Panc1 (cell line): ENCODE measurements around the gene CFLAR. TPM values are rescaled to one million over a fixed set of nuclear protein-coding genes. Genes with fewer than 3 reads are reported as not detected.

Source experiments
- ATAC-seq: fragments of 200-7000 bp; cut with Tn5 transposase; 2 replicates; pipeline ENCODE4 v1.9.1; 2020; ENCODE audit warnings: mild to moderate bottlenecking, moderate library complexity
- BruUV-seq: library from RNA; stranded (reverse); fragments of 400-500 nt; replicated peaks from 2 replicates; lab custom pipeline; 2021; lab: Mats Ljungman, UMichigan
- CTCF ChIA-PET: fragments of 300-600 bp; sonication (Branson Sonifier 250); formaldehyde crosslinking; loops from one replicate; lab custom pipeline; 2022; ENCODE audit warnings: antibody characterized with exemption; lab: Charles Lee
- POLR2A ChIA-PET: fragments of 300-600 bp; sonication (Branson Sonifier 250); formaldehyde crosslinking; loops from one replicate; lab custom pipeline; 2022; ENCODE audit warnings: antibody characterized with exemption; lab: Charles Lee
- DNase-seq: peaks from one replicate; pipeline ENCODE4 v3.0.0-alpha.2; 2010; ENCODE audit warnings: low read depth, low spot score
- H3K27ac ChIP-seq: 2 replicates; pipeline ENCODE4 v1.5.1; 2011; ENCODE audit warnings: mild to moderate bottlenecking, low read length, inconsistent platforms
- H3K27me3 ChIP-seq: fragments of 200-500 bp; sonication (Bioruptor generic); 2 replicates; pipeline ENCODE4 v1.6.0; 2014; ENCODE audit warnings: low read length, inconsistent platforms; ENCODE audit not compliant: control insufficient read depth, insufficient read depth
- H3K36me3 ChIP-seq: fragments of 200-500 bp; sonication (Bioruptor generic); 2 replicates; pipeline ENCODE4 v1.5.1; 2014; ENCODE audit warnings: inconsistent platforms, mild to moderate bottlenecking, low read length, moderate library complexity; ENCODE audit not compliant: control insufficient read depth, insufficient read depth
- H3K4me1 ChIP-seq: 2 replicates; pipeline ENCODE4 v1.5.1; 2011; ENCODE audit warnings: inconsistent platforms, mild to moderate bottlenecking, low read length, moderate library complexity; ENCODE audit not compliant: control insufficient read depth, insufficient read depth
- H3K4me3 ChIP-seq, 2 experiments: 2 replicates each; pipeline ENCODE4 v1.5.1; 2011 to 2012; ENCODE audit warnings: low read depth in 2 of 2, low read length in 2 of 2, mild to moderate bottlenecking in 2 of 2, inconsistent platforms in 1 of 2, moderate library complexity in 1 of 2
- H3K9me3 ChIP-seq: fragments of 200-500 bp; sonication (Bioruptor generic); 2 replicates; pipeline ENCODE4 v1.5.1; 2014; ENCODE audit warnings: low read depth, mild to moderate bottlenecking, inconsistent platforms, low read length, moderate library complexity; ENCODE audit not compliant: control insufficient read depth, insufficient read depth
- POLR2AphosphoS5 ChIP-seq: IDR thresholded peaks from 2 replicates; pipeline ENCODE4 v1.6.1; 2012; ENCODE audit warnings: mild to moderate bottlenecking, low read depth, low read length, moderate library complexity
- SIN3A ChIP-seq: IDR thresholded peaks from 2 replicates; pipeline ENCODE4 v1.6.1; 2012; ENCODE audit warnings: low read depth, mild to moderate bottlenecking, low read length, moderate library complexity, borderline replicate concordance; ENCODE audit not compliant: insufficient read depth
- TCF7L2 ChIP-seq: IDR thresholded peaks from 2 replicates; pipeline ENCODE4 v1.6.1; 2011; ENCODE audit warnings: mild to moderate bottlenecking, low read depth, low read length, inconsistent platforms
- in situ Hi-C: cut with HindIII; loops from 2 replicates; pipeline ENCODE4 v1.10.0; 2016; ENCODE audit warnings: low sequenced_read_pairs, low pct_unique_long_range_greater_than_20kb
- intact Hi-C: fragments of 100-400 bp; cut with micrococcal nuclease; formaldehyde crosslinking; loops from one replicate; pipeline ENCODE4 v1.10.0; 2022; ENCODE audit not compliant: unreplicated experiment
- total RNA-seq: library from RNA; stranded (reverse); gene quantifications from one replicate; pipeline ENCODE4 v1.2.1, GENCODE V29; 2021; ENCODE audit not compliant: unreplicated experiment
- TF ChIP-seq, protein P1 (sequence below), 2 experiments: IDR thresholded peaks; 2 replicates each; pipeline ENCODE4 v1.6.1; 2011 to 2012; ENCODE audit warnings: low read depth in 2 of 2, control low read depth in 1 of 2, low read length in 1 of 2, mild to moderate bottlenecking in 1 of 2, moderate library complexity in 1 of 2; ENCODE audit not compliant: insufficient read depth in 1 of 2
- TF ChIP-seq, protein P2 (sequence below): fragments of 450-650 bp; IDR thresholded peaks from 2 replicates; pipeline ENCODE4 v1.5.1; 2017; ENCODE audit warnings: mild to moderate bottlenecking

The CFLAR gene
- total RNA-seq, 1 experiment from 2014 or later: 46.3 TPM

DNA sequence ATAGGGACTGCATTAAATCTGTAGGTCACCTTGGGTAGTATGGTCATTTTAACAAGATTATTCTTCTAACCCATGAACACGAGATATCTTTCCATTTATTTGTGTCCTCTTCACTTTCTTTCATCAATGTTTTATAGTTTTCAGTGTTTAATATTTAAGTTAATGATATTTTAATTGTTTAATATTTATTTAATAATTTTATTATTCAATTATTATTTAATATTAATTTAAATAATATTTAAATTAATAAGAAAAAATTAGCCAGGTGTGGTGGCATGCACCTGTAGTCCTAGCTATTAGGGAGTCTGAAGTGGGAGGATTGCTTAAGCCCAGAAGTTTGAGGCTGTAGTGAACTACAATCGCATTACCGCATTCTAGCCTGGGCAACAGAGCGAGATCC is 100.0 kb downstream of the CFLAR start:
- in situ Hi-C loops: no loop called here
- BruUV-seq: no TSS peak
- intact Hi-C loops: no loop called here
- no peak for DNase-seq
- no peaks in the 10 kb centered on the region for H3K27me3 ChIP-seq
- CTCF ChIA-PET: no interaction called here
- H3K4me1 ChIP-seq: no peaks in the 10 kb centered on the region
- POLR2A ChIA-PET: no interaction called here
- H3K36me3 ChIP-seq: no peaks in the 10 kb centered on the region
- no peaks in the 10 kb centered on the region for H3K9me3 ChIP-seq
- no peak for ATAC-seq
- TF ChIP-seq, protein P1, sequence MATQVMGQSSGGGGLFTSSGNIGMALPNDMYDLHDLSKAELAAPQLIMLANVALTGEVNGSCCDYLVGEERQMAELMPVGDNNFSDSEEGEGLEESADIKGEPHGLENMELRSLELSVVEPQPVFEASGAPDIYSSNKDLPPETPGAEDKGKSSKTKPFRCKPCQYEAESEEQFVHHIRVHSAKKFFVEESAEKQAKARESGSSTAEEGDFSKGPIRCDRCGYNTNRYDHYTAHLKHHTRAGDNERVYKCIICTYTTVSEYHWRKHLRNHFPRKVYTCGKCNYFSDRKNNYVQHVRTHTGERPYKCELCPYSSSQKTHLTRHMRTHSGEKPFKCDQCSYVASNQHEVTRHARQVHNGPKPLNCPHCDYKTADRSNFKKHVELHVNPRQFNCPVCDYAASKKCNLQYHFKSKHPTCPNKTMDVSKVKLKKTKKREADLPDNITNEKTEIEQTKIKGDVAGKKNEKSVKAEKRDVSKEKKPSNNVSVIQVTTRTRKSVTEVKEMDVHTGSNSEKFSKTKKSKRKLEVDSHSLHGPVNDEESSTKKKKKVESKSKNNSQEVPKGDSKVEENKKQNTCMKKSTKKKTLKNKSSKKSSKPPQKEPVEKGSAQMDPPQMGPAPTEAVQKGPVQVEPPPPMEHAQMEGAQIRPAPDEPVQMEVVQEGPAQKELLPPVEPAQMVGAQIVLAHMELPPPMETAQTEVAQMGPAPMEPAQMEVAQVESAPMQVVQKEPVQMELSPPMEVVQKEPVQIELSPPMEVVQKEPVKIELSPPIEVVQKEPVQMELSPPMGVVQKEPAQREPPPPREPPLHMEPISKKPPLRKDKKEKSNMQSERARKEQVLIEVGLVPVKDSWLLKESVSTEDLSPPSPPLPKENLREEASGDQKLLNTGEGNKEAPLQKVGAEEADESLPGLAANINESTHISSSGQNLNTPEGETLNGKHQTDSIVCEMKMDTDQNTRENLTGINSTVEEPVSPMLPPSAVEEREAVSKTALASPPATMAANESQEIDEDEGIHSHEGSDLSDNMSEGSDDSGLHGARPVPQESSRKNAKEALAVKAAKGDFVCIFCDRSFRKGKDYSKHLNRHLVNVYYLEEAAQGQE (IDR thresholded peaks at IDR 0.05; ENCODE audit: insufficient read depth in 1 of 2, low read depth in 2 of 2, low read length in 1 of 2): no peak
- TF ChIP-seq SIN3A (no peak), POLR2AphosphoS5 (no peak), TCF7L2 (no peak)
- TF ChIP-seq, protein P2, sequence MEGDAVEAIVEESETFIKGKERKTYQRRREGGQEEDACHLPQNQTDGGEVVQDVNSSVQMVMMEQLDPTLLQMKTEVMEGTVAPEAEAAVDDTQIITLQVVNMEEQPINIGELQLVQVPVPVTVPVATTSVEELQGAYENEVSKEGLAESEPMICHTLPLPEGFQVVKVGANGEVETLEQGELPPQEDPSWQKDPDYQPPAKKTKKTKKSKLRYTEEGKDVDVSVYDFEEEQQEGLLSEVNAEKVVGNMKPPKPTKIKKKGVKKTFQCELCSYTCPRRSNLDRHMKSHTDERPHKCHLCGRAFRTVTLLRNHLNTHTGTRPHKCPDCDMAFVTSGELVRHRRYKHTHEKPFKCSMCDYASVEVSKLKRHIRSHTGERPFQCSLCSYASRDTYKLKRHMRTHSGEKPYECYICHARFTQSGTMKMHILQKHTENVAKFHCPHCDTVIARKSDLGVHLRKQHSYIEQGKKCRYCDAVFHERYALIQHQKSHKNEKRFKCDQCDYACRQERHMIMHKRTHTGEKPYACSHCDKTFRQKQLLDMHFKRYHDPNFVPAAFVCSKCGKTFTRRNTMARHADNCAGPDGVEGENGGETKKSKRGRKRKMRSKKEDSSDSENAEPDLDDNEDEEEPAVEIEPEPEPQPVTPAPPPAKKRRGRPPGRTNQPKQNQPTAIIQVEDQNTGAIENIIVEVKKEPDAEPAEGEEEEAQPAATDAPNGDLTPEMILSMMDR: no peak
- H3K4me3 ChIP-seq: no peak overlapping the region
- no peak overlapping the region for H3K27ac ChIP-seq

- Histone ChIP-seq H3K27me3 (no peaks in the 10 kb centered on the region), H3K36me3 (no peaks in the 10 kb centered on the region), H3K4me3 (no peak overlapping the region), H3K27ac (no peak overlapping the region), H3K9me3 (no peaks in the 10 kb centered on the region), H3K4me1 (no peaks in the 10 kb centered on the region)
- in situ Hi-C loops: no loop called here
- DNase-seq (no peak), ATAC-seq (no peak)
- ChIA-PET CTCF (no interaction called here), POLR2A (no interaction called here)
- no TSS peak for BruUV-seq
- TF ChIP-seq, protein P2: no peak
- TF ChIP-seq, protein P1 (IDR thresholded peaks at IDR 0.05; ENCODE audit: insufficient read depth in 1 of 2, low read depth in 2 of 2, low read length in 1 of 2): no peak
- no peak for TF ChIP-seq SIN3A
- intact Hi-C loops: no loop called here
Measured at GRCh38 chr2:201216918-201217317, 101.0 kb downstream of the CFLAR start.
